ENCODE results near the gene GART. TPM values are rescaled to one million over a fixed set of nuclear protein-coding genes. Genes with fewer than 3 reads are reported as not detected.
A peak's percentile ranks its signal among the peaks of the same experiment; 100 is the strongest.

GART gene
- polyA plus RNA-seq, 1 donor (not counting 4 experiments of a cell fraction or from before 2014, with no cell fraction given) = 50.3 TPM

DNA sequence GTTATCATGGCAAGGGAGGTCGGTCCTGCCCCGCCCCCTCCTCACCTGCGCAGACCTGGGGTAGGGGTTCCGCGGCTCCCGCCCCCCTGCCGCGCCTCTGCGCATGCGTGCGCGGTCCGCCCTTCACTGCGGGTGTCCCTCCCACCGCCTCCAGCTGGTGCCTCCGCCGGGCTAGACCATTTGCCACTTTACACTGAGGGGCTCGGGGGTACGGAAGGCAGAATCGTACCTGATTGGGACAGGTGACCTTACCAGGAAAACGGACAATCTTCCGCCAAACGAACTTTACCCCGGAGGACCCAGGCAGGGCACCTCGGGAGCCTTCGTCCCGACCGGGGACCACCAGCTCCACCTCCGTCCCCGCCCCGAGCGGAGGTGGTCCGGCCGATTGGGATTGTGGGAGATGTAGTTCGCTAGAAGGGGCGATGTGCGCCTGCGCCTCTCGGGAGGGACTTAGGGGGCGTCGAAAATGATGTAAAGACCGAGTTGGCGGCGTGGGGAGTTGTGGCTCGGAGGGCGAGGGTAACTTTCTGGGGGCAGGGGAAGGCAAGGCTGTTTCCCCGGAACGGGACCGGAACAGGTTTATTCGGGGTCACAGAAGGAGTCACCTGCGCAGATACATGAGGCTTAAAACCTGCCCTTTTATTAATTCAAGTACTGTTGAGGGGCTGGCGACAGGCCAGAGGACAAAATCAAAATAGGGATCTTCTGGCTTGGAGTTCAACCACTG is 50.4 kb downstream of the GART start, which contains the start of gene DNAJC28:
TSS of gene DNAJC28 (minus strand) at position 344 of the 730 bp plus-strand sequence. CDS start 2,323 bp downstream, outside the sequence.
- Histone ChIP-seq H3K9ac (ENCODE audit: control insufficient read depth, extremely low read depth, insufficient read depth, low read length) (peak within 1 kb of the TSS; percentile 88), H3K36me3 (ENCODE audit: control insufficient read depth in 2 of 2, extremely low read depth in 1 of 2, insufficient read depth in 2 of 2, low read length in 2 of 2) (no peaks in the 10 kb centered on the region), H3K4me3 (ENCODE audit: control insufficient read depth in 2 of 3, extremely low read depth in 1 of 3, insufficient read depth in 2 of 3, low read depth in 1 of 3, low read length in 3 of 3) (peak within 1 kb of the TSS; percentile 76 to 91 (median 88)), H3K79me2 (ENCODE audit: control insufficient read depth, insufficient read depth, low read length) (no peaks in the 10 kb centered on the region), H3K4me1 (ENCODE audit: control insufficient read depth, extremely low read depth, insufficient read depth, low read length) (peaks cover 4% of the 10 kb centered on the region), H2AFZ (ENCODE audit: control insufficient read depth, low read length) (peak within 1 kb of the TSS; percentile 99), H3K27me3 (ENCODE audit: control insufficient read depth, extremely low read depth, insufficient read depth, low read length) (peaks cover 3% of the 10 kb centered on the region), H3K9me1 (ENCODE audit: control insufficient read depth, extremely low read depth, insufficient read depth, low read length) (no peaks in the 10 kb centered on the region), H3K9me3 (ENCODE audit: control insufficient read depth, low read depth, low read length) (no peaks in the 10 kb centered on the region), H3K4me2 (ENCODE audit: control insufficient read depth, extremely low read depth, insufficient read depth, low read depth, low read length) (peak within 1 kb of the TSS; percentile 92), H3K27ac (ENCODE audit: control insufficient read depth, insufficient read depth, low read length) (peak within 1 kb of the TSS; percentile 76), H4K20me1 (ENCODE audit: control insufficient read depth, extremely low read depth, insufficient read depth, low read length) (no peaks in the 10 kb centered on the region)
- FAIRE-seq = peak; percentile 32
- DNase-seq (ENCODE audit: low read depth, low spot score) = peak; percentile 33
- TF ChIP-seq EZH2 (IDR thresholded peaks at IDR 0.05; ENCODE audit: low read length) = no peak
- TF ChIP-seq, protein P1, sequence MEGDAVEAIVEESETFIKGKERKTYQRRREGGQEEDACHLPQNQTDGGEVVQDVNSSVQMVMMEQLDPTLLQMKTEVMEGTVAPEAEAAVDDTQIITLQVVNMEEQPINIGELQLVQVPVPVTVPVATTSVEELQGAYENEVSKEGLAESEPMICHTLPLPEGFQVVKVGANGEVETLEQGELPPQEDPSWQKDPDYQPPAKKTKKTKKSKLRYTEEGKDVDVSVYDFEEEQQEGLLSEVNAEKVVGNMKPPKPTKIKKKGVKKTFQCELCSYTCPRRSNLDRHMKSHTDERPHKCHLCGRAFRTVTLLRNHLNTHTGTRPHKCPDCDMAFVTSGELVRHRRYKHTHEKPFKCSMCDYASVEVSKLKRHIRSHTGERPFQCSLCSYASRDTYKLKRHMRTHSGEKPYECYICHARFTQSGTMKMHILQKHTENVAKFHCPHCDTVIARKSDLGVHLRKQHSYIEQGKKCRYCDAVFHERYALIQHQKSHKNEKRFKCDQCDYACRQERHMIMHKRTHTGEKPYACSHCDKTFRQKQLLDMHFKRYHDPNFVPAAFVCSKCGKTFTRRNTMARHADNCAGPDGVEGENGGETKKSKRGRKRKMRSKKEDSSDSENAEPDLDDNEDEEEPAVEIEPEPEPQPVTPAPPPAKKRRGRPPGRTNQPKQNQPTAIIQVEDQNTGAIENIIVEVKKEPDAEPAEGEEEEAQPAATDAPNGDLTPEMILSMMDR (optimal IDR thresholded peaks at IDR 0.05 in 1 of 3, IDR thresholded peaks at IDR 0.05 in 1 of 3, conservative IDR thresholded peaks at IDR 0.05 in 1 of 3; ENCODE audit: extremely low read depth in 1 of 3, insufficient read depth in 2 of 3, low read length in 3 of 3) = no peak
- dilution Hi-C loops (cut with MboI; ENCODE audit: extremely low pct_ligation_motif_present, low sequenced_read_pairs) = no loop called here

DNA sequence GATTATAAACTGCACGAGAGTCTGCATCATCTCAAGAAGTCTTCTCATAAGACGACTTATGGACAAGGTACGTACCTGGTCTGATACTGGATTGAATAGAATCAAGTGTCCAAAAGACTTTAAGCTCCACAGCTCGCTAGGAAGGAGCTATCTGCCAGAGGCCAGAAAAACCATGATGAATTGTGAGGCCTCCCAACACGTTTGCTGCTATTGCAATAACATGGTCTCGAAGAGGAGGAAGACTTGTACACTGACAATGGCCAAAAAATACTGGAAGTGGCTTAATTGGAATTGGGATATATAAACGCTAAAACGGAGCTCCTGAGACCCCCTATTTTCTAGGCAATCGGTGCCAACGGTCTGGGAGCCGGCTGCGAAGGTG is 50.9 kb downstream of the GART start:
- Histone ChIP-seq H3K36me3 (ENCODE audit: control insufficient read depth in 2 of 2, extremely low read depth in 1 of 2, insufficient read depth in 2 of 2, low read length in 2 of 2) (no peaks in the 10 kb centered on the region), H3K79me2 (ENCODE audit: control insufficient read depth, insufficient read depth, low read length) (no peaks in the 10 kb centered on the region), H2AFZ (ENCODE audit: control insufficient read depth, low read length) (peak overlapping the region; percentile 99), H3K4me2 (ENCODE audit: control insufficient read depth, extremely low read depth, insufficient read depth, low read depth, low read length) (peak overlapping the region; percentile 92), H4K20me1 (ENCODE audit: control insufficient read depth, extremely low read depth, insufficient read depth, low read length) (no peaks in the 10 kb centered on the region), H3K9ac (ENCODE audit: control insufficient read depth, extremely low read depth, insufficient read depth, low read length) (peak overlapping the region; percentile 88), H3K9me1 (ENCODE audit: control insufficient read depth, extremely low read depth, insufficient read depth, low read length) (no peaks in the 10 kb centered on the region), H3K27me3 (ENCODE audit: control insufficient read depth, extremely low read depth, insufficient read depth, low read length) (peaks cover 1% of the 10 kb centered on the region), H3K4me3 (ENCODE audit: control insufficient read depth in 2 of 3, extremely low read depth in 1 of 3, insufficient read depth in 2 of 3, low read depth in 1 of 3, low read length in 3 of 3) (peak overlapping the region; percentile 76 to 91 (median 88)), H3K27ac (ENCODE audit: control insufficient read depth, insufficient read depth, low read length) (peak overlapping the region; percentile 76), H3K9me3 (ENCODE audit: control insufficient read depth, low read depth, low read length) (no peaks in the 10 kb centered on the region), H3K4me1 (ENCODE audit: control insufficient read depth, extremely low read depth, insufficient read depth, low read length) (peaks cover 4% of the 10 kb centered on the region)
- dilution Hi-C loops (cut with MboI; ENCODE audit: extremely low pct_ligation_motif_present, low sequenced_read_pairs) = no loop called here
- TF ChIP-seq EZH2 (IDR thresholded peaks at IDR 0.05; ENCODE audit: low read length) = no peak
- TF ChIP-seq, protein P1 (optimal IDR thresholded peaks at IDR 0.05 in 1 of 3, IDR thresholded peaks at IDR 0.05 in 1 of 3, conservative IDR thresholded peaks at IDR 0.05 in 1 of 3; ENCODE audit: extremely low read depth in 1 of 3, insufficient read depth in 2 of 3, low read length in 3 of 3) = no peak
- DNase-seq (ENCODE audit: low read depth, low spot score) = no peak
- FAIRE-seq = peak; percentile 5
